B cell (primary cell): ENCODE data around the gene PCDHGA10. TPM values are rescaled to one million over a fixed set of nuclear protein-coding genes. Genes with fewer than 3 reads are reported as not detected.

Source experiments
- ATAC-seq: fragments of 200-7000 bp; cut with Tn5 transposase; one replicate; pipeline ENCODE4 v1.10.0; 2021; ENCODE audit warnings: low read depth, mild to moderate bottlenecking, moderate number of reproducible peaks, moderate library complexity
- CTCF ChIA-PET: fragments of 350-600 bp; sonication (Branson Sonifier 250); formaldehyde crosslinking; loops from one replicate; lab custom pipeline; 2021; ENCODE audit warnings: antibody characterized with exemption, inconsistent platforms; lab: Charles Lee
- POLR2A ChIA-PET: fragments of 350-600 bp; sonication (Branson Sonifier 250); formaldehyde crosslinking; loops from one replicate; lab custom pipeline; 2021; ENCODE audit warnings: antibody characterized with exemption; lab: Charles Lee
- DNase-seq: peaks from one replicate; pipeline ENCODE4 v3.0.0; 2013
- H2AFZ ChIP-seq: 2 replicates; pipeline ENCODE4 v1.6.1; 2012; ENCODE audit warnings: mild to moderate bottlenecking, low read depth, low read length; ENCODE audit not compliant: insufficient read depth, poor library complexity, severe bottlenecking
- H3K27ac ChIP-seq, 2 donors: 1 replicate in 1 of 2; 2 replicates in 1 of 2; pipeline ENCODE4 v1.5.1; 2012 to 2013; ENCODE audit warnings: low read length in 2 of 2, mild to moderate bottlenecking in 2 of 2, moderate library complexity in 1 of 2
- H3K27me3 ChIP-seq, 4 experiments: fragments of 200-600 bp in 1 of 4; sonication (generic) in 1 of 4; replicated peaks in 1 of 4; 1 replicate in 2 of 4; 2 replicates in 2 of 4; pipeline versions ENCODE4 v1.6.1 to v1.7.0; 2013 to 2016; ENCODE audit warnings: low read length in 3 of 4, mild to moderate bottlenecking in 2 of 4, mixed read lengths in 1 of 4, moderate library complexity in 1 of 4; ENCODE audit not compliant: insufficient read depth in 4 of 4, control insufficient read depth in 3 of 4; ENCODE audit errors: control extremely low read depth in 1 of 4
- H3K36me3 ChIP-seq, 2 experiments: replicated peaks in 1 of 2; 1 replicate in 1 of 2; 2 replicates in 1 of 2; pipeline versions ENCODE4 v1.6.1 to v1.7.1; 2013; ENCODE audit warnings: low read length in 1 of 2; ENCODE audit not compliant: insufficient read depth in 2 of 2, control insufficient read depth in 1 of 2; ENCODE audit errors: control extremely low read depth in 1 of 2, extremely low read depth in 1 of 2
- H3K4me1 ChIP-seq, 2 donors: fragments of 200-600 bp in 1 of 2; sonication (generic) in 1 of 2; 1 replicate in 1 of 2; 2 replicates in 1 of 2; pipeline versions ENCODE4 v1.5.1 to v1.6.1; 2013 to 2017; ENCODE audit warnings: low read length in 2 of 2; ENCODE audit not compliant: control insufficient read depth in 2 of 2, insufficient read depth in 2 of 2
- H3K4me2 ChIP-seq: replicated peaks from 2 replicates; pipeline ENCODE3; 2012; ENCODE audit warnings: mild to moderate bottlenecking, low read depth, low read length; ENCODE audit not compliant: poor library complexity, severe bottlenecking
- H3K4me3 ChIP-seq, 5 experiments: fragments of 200-600 bp in 1 of 5; sonication (generic) in 1 of 5; 1 replicate in 3 of 5; 2 replicates in 2 of 5; pipeline versions ENCODE4 v1.5.1 to v1.7.0; 2011 to 2016; ENCODE audit warnings: low read length in 4 of 5, mild to moderate bottlenecking in 4 of 5, low read depth in 2 of 5, control low read depth in 1 of 5, moderate library complexity in 1 of 5; ENCODE audit not compliant: insufficient read depth in 1 of 5; ENCODE audit errors: control extremely low read depth in 1 of 5, extremely low read depth in 1 of 5
- H3K79me2 ChIP-seq: fragments of 200-600 bp; sonication (generic); one replicate; pipeline ENCODE4 v1.6.0; 2016; ENCODE audit warnings: low read length; ENCODE audit not compliant: control insufficient read depth, insufficient read depth
- H3K9ac ChIP-seq: fragments of 200-600 bp; sonication (generic); 2 replicates; pipeline ENCODE4 v1.6.1; 2017; ENCODE audit warnings: mild to moderate bottlenecking, low read length, moderate library complexity
- H3K9me3 ChIP-seq, 3 donors: one replicate each; pipeline versions ENCODE4 v1.6.1 to v1.7.1; 2013; ENCODE audit warnings: low read length in 2 of 3; ENCODE audit not compliant: control insufficient read depth in 2 of 3, insufficient read depth in 1 of 3; ENCODE audit errors: control extremely low read depth in 1 of 3
- H4K20me1 ChIP-seq: 2 replicates; pipeline ENCODE4 v1.6.0; 2012; ENCODE audit warnings: mild to moderate bottlenecking, low read length; ENCODE audit not compliant: insufficient read depth, control insufficient read depth, poor library complexity, severe bottlenecking
- H3K27ac Mint-ChIP-seq: one replicate; pipeline ENCODE4 v1.8.0; 2021; ENCODE audit warnings: mixed read lengths
- H3K27me3 Mint-ChIP-seq: one replicate; pipeline ENCODE4 v1.8.0; 2021; ENCODE audit warnings: mixed read lengths
- H3K4me1 Mint-ChIP-seq: one replicate; pipeline ENCODE4 v1.8.0; 2021; ENCODE audit warnings: mixed read lengths
- H3K4me3 Mint-ChIP-seq: one replicate; pipeline ENCODE4 v1.8.0; 2021; ENCODE audit warnings: mixed read lengths
- H3K9me3 Mint-ChIP-seq: one replicate; pipeline ENCODE4 v1.8.0; 2022; ENCODE audit warnings: mixed read lengths; ENCODE audit not compliant: insufficient read depth
- EZH2 ChIP-seq: IDR thresholded peaks from 2 replicates; pipeline ENCODE4 v1.6.1; 2012; ENCODE audit warnings: borderline replicate concordance, low read depth, mild to moderate bottlenecking, moderate library complexity, low read length; ENCODE audit not compliant: insufficient read depth, poor library complexity, severe bottlenecking
- WGBS: methylation state at CpG from one replicate; pipeline ENCODE4 v1.1.5; 2013; ENCODE audit warnings: missing lambda C conversion rate; ENCODE audit not compliant: insufficient coverage; 5-methylcytosine and 5-hydroxymethylcytosine counted together
- intact Hi-C: fragments of 100-400 bp; cut with micrococcal nuclease; formaldehyde crosslinking; loops from one replicate; pipeline ENCODE4 v1.10.0; 2022
- polyA plus RNA-seq: library from polyadenylated mRNA; depleted of rRNA; stranded (reverse); fragments of >200 nt; gene quantifications from 2 replicates; pipeline ENCODE4 v1.2.3, GENCODE V29; 2012
- total RNA-seq, 2 donors: library from RNA; stranded (reverse); fragments of 120-200 nt in 1 of 2; gene quantifications; 1 replicate in 1 of 2; 2 replicates in 1 of 2; pipeline versions ENCODE4 v1.2.3 to v1.2.4, GENCODE V29; 2013 to 2022
- TF ChIP-seq, protein P1 (sequence below): fragments of 200-600 bp; IDR thresholded peaks from one replicate; pipeline ENCODE4 v1.8.0; 2022; ENCODE audit warnings: antibody characterized with exemption, mild to moderate bottlenecking

Gene PCDHGA10
- total and polyA plus RNA-seq, 2 donors (not counting 1 experiment from before 2014, with no cell fraction given): 0.10 to 1.9 TPM

DNA sequence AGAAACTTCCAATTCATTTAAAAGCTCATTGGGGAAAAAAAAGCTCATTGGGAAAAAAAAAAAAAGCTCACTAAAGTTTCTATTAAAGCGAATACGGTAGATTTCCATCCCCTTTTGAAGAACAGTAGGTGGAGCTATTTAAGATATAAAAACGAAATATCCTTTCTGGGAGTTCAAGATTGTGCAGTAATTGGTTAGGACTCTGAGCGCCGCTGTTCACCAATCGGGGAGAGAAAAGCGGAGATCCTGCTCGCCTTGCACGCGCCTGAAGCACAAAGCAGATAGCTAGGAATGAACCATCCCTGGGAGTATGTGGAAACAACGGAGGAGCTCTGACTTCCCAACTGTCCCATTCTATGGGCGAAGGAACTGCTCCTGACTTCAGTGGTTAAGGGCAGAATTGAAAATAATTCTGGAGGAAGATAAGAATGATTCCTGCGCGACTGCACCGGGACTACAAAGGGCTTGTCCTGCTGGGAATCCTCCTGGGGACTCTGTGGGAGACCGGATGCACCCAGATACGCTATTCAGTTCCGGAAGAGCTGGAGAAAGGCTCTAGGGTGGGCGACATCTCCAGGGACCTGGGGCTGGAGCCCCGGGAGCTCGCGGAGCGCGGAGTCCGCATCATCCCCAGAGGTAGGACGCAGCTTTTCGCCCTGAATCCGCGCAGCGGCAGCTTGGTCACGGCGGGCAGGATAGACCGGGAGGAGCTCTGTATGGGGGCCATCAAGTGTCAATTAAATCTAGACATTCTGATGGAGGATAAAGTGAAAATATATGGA, 17.7 kb downstream of the PCDHGA10 start, which contains the start of gene PCDHGA12:
Gene PCDHGA12 (plus strand): TSS at position 176 of the 782 bp plus-strand sequence. CDS start 253 bp downstream, at position 429.
- H4K20me1 ChIP-seq: no peaks in the 10 kb centered on the region
- intact Hi-C loops: loop anchor here (1.0 to 2.0 kb wide), 2 partner anchors 94 to 188 kb away; partner anchors contain the start of gene DIAPH1
- peak; percentile 82 for ATAC-seq
- peak within 1 kb of the TSS; percentile 49 for H2AFZ ChIP-seq
- Mint-ChIP-seq H3K4me3 (peak within 1 kb of the TSS; percentile 86), H3K9me3 (peaks cover 3% of the 10 kb centered on the region), H3K4me1 (peaks cover 7% of the 10 kb centered on the region), H3K27ac (peak within 1 kb of the TSS; percentile 29), H3K27me3 (peaks cover 46% of the 10 kb centered on the region)
- no peak within 1 kb of the TSS for H3K27ac ChIP-seq
- H3K4me3 ChIP-seq: peak within 1 kb of the TSS in 4 of 5 experiments; percentile 30 to 35 (median 32)
- CTCF ChIA-PET: interaction anchor here (0.7 to 4.4 kb wide), 34 partner anchors 9 to 677 kb away, joined by 3 to 68 read pairs (median 4); partner anchors contain the start of genes PCDHGA10, PCDHGA11, PCDHGA9 and PCDHGB3
- peaks cover 0 to 57% (median 30%) of the 10 kb centered on the region in 4 experiments for H3K27me3 ChIP-seq
- H3K36me3 ChIP-seq: no peaks in the 10 kb centered on the region
- no peak for TF ChIP-seq EZH2
- TF ChIP-seq, protein P1, sequence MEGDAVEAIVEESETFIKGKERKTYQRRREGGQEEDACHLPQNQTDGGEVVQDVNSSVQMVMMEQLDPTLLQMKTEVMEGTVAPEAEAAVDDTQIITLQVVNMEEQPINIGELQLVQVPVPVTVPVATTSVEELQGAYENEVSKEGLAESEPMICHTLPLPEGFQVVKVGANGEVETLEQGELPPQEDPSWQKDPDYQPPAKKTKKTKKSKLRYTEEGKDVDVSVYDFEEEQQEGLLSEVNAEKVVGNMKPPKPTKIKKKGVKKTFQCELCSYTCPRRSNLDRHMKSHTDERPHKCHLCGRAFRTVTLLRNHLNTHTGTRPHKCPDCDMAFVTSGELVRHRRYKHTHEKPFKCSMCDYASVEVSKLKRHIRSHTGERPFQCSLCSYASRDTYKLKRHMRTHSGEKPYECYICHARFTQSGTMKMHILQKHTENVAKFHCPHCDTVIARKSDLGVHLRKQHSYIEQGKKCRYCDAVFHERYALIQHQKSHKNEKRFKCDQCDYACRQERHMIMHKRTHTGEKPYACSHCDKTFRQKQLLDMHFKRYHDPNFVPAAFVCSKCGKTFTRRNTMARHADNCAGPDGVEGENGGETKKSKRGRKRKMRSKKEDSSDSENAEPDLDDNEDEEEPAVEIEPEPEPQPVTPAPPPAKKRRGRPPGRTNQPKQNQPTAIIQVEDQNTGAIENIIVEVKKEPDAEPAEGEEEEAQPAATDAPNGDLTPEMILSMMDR: peak; percentile 68
- peak; percentile 65 for DNase-seq
- 15% methylated on average over 29 of the region's 33 CpGs for WGBS
- POLR2A ChIA-PET: interaction anchor here (0.5 to 1.6 kb wide), 2 partner anchors 116 to 133 kb away, joined by 3 to 7 read pairs; no protein-coding TSS in a partner anchor
- H3K4me2 ChIP-seq: peak within 1 kb of the TSS; percentile 38
- H3K9ac ChIP-seq: peak within 1 kb of the TSS; percentile 34
- peaks cover 0 to 57% (median 26%) of the 10 kb centered on the region in 3 donors for H3K9me3 ChIP-seq
- H3K79me2 ChIP-seq: no peaks in the 10 kb centered on the region
- peaks cover 15 to 17% of the 10 kb centered on the region in 2 donors for H3K4me1 ChIP-seq
